HepG2 (cell line): ENCODE results near the gene ZNF415. TPM values are rescaled to one million over a fixed set of nuclear protein-coding genes. Genes with fewer than 3 reads are reported as not detected.

Experiments used
- CTCF ChIP-seq: sonication (generic); formaldehyde crosslinking; IDR thresholded peaks from 2 replicates; pipeline ENCODE4 v1.5.0; 2020; ENCODE audit warnings: mild to moderate bottlenecking, missing genetic modification reagents, moderate library complexity
- GMEB1 ChIP-seq: sonication (generic); formaldehyde crosslinking; IDR thresholded peaks from 2 replicates; pipeline ENCODE4 v1.5.1; 2020; ENCODE audit warnings: missing genetic modification reagents, mild to moderate bottlenecking, borderline replicate concordance
- JUND ChIP-seq: sonication (generic); formaldehyde crosslinking; IDR thresholded peaks from 2 replicates; pipeline ENCODE4 v1.8.0; 2022; ENCODE audit warnings: mild to moderate bottlenecking, missing genetic modification reagents
- MXD1 ChIP-seq: sonication (generic); formaldehyde crosslinking; IDR thresholded peaks from 2 replicates; pipeline ENCODE4 v1.4.0; 2020; ENCODE audit warnings: mild to moderate bottlenecking, missing genetic modification reagents
- MYPOP ChIP-seq: sonication (generic); formaldehyde crosslinking; IDR thresholded peaks from 2 replicates; pipeline ENCODE4 v1.8.1; 2023; ENCODE audit warnings: mild to moderate bottlenecking, moderate library complexity, missing genetic modification reagents
- NONO ChIP-seq, 2 experiments: fragments of 450-650 bp in 1 of 2; sonication (generic) in 1 of 2; formaldehyde crosslinking in 1 of 2; IDR thresholded peaks in 1 of 2; conservative IDR thresholded peaks in 1 of 2; 2 replicates each; pipeline versions ENCODE4 v1.6.1 to v1.8.0; 2017 to 2022; ENCODE audit warnings: mild to moderate bottlenecking in 1 of 2, missing genetic modification reagents in 1 of 2, moderate library complexity in 1 of 2
- NR2C2 ChIP-seq: sonication (generic); formaldehyde crosslinking; IDR thresholded peaks from 2 replicates; pipeline ENCODE4 v1.4.0; 2020; ENCODE audit warnings: missing genetic modification reagents, mild to moderate bottlenecking, moderate library complexity, borderline replicate concordance
- PRDM10 ChIP-seq: sonication (generic); formaldehyde crosslinking; IDR thresholded peaks from 2 replicates; pipeline ENCODE4 v1.4.0; 2020; ENCODE audit warnings: low read depth, missing genetic modification reagents
- SMC3 ChIP-seq: IDR thresholded peaks from 2 replicates; pipeline ENCODE4 v1.6.1; 2011; ENCODE audit warnings: low read length, improper control_type of control experiment
- ZBTB21 ChIP-seq: sonication (generic); formaldehyde crosslinking; IDR thresholded peaks from 2 replicates; pipeline ENCODE4 v1.4.0; 2020; ENCODE audit warnings: missing genetic modification reagents
- ZNF496 ChIP-seq: sonication (generic); formaldehyde crosslinking; IDR thresholded peaks from 2 replicates; pipeline ENCODE4 v1.8.1; 2023; ENCODE audit warnings: mild to moderate bottlenecking, moderate library complexity, missing genetic modification reagents; ENCODE audit not compliant: insufficient replicate concordance
- ZNF737 ChIP-seq: sonication (generic); formaldehyde crosslinking; IDR thresholded peaks from 2 replicates; pipeline ENCODE4 v1.5.0; 2020; ENCODE audit warnings: missing genetic modification reagents, mild to moderate bottlenecking, borderline replicate concordance
- ZSCAN31 ChIP-seq: sonication (generic); formaldehyde crosslinking; IDR thresholded peaks from 2 replicates; pipeline ENCODE4 v1.5.0; 2020; ENCODE audit warnings: low read depth, mild to moderate bottlenecking, missing genetic modification reagents
- polyA plus RNA-seq, 8 experiments: library from polyadenylated mRNA; depleted of rRNA in 3 of 8; stranded (reverse) in 7 of 8; unstranded in 1 of 8; fragments of >200 nt; fragmentation: Illumina TruSeq in 4 of 8; extraction: Trizol in 4 of 8; gene quantifications; 2 replicates each; pipeline versions ENCODE4 v1.2.1 to v1.2.3, GENCODE V29; 2011 to 2016; ENCODE audit warnings: low read depth in 4 of 8, missing spikeins in 1 of 8, mixed read lengths in 1 of 8; ENCODE audit not compliant: insufficient read depth in 1 of 8
- total RNA-seq, 5 experiments: library from RNA; depleted of rRNA; stranded (reverse); fragments of >200 nt; fragmentation: Illumina TruSeq; extraction: Trizol; gene quantifications; 2 replicates each; pipeline ENCODE4 v1.2.3, GENCODE V29; 2016; ENCODE audit warnings: low read depth in 1 of 5

Gene ZNF415
- total and polyA plus RNA-seq, 2 of the 13 experiments (the other 11 are each of a cell fraction or from before 2014, with no cell fraction given) = 0.15 to 0.17 TPM

- peak; percentile 67 for TF ChIP-seq CTCF (CRISPR knock-in tag)
- no peak for TF ChIP-seq NR2C2 (CRISPR knock-in tag)
- TF ChIP-seq PRDM10 (CRISPR knock-in tag) = no peak
- no peak for TF ChIP-seq MXD1 (CRISPR knock-in tag)
- no peak for TF ChIP-seq ZSCAN31
- TF ChIP-seq NONO (IDR thresholded peaks at IDR 0.05) = no peak
- no peak for TF ChIP-seq NONO (CRISPR knock-in tag; conservative IDR thresholded peaks at IDR 0.05)
- TF ChIP-seq ZBTB21 (CRISPR knock-in tag) = no peak
- no peak for TF ChIP-seq MYPOP (CRISPR knock-in tag)
- TF ChIP-seq JUND (CRISPR knock-in tag) = no peak
- TF ChIP-seq ZNF496 (CRISPR knock-in tag) = no peak
- TF ChIP-seq ZNF737 (CRISPR knock-in tag) = no peak
- no peak for TF ChIP-seq GMEB1 (CRISPR knock-in tag)
- TF ChIP-seq SMC3 = peak; percentile 14; the same call in 1 of the 2 replicates
- TF ChIP-seq, all 625 proteins: peak for 6
These were observed 55.7 kb downstream of the ZNF415 start (continued) for GRCh38 chr19:53076984-53077383.
